Measurements from ENCODE around the gene ANK3.

Gene ANK3

GRCh38 chr10:60271319-60272040 lies 118.2 kb downstream of the ANK3 start:
- no peak for DNase-seq

- DNase-seq, result no peak
Observed at GRCh38 chr10:60270426-60270825, 119.2 kb downstream of the ANK3 start.

DNA sequence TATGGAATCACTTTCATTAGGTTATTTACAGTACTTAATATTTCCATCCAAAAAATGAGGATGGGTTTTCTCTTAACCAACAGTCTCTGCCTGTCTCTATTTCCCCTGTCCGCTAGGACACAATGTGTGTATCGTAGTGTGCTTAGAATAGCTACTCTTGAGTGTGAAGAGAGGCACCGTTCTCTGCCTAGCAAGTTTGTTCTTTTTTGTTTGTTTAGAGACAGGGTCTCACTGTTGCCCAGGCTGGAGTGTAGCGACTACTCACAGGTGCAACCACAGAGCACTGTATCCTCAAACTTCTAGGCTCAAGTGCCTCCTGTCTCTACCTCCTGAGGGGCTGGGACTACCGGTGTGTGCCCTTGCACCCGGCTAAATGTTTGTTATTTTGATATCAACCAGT lies 121.9 kb downstream of the ANK3 start:
- DNase-seq, result no peak

GRCh38 chr10:60266513-60266912 lies 123.2 kb downstream of the ANK3 start:
- DNase-seq, result no peak

- no peak for DNase-seq
Observed at GRCh38 chr10:60262647-60263126, 127.0 kb downstream of the ANK3 start.

DNA sequence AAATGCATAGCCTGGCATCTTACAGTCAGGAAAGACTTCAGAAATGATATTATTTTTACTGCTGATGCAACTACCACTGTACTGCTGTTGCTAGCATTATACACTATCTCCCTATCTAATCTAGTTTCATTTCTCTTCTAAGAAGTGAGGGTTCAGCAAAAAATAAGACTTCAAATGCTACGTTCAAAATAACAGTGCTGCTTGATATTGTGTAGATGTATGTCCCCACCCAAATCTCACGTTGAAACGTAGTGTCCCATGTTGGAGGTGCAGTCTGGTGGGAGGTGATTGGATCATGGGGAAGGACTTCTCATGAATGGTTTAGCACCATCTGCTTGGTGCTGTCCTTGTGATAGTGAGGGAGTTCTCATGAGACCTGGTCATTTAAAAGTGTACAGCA lies 129.4 kb downstream of the ANK3 start:
- no peak for DNase-seq

DNA sequence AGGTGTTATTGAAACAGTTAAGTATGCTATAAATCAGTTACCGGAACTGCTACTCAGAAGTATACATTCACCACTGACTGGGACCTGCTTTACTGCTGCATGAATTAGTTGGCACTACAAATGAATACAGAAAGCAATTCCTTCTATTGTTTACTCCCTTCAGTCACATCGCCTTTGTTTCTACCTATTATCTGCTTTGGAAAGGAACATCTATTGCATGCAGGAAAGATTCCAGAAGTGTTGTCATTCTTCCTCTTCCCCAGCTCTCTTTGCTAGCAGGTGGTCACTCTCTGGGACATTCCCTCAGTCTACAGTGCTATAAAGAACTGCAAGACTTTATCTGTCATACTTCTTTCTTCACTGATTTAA lies 131.3 kb downstream of the ANK3 start:
- no peak for DNase-seq

- no peak for DNase-seq
Observed at GRCh38 chr10:60257767-60258428, 131.8 kb downstream of the ANK3 start.

DNA sequence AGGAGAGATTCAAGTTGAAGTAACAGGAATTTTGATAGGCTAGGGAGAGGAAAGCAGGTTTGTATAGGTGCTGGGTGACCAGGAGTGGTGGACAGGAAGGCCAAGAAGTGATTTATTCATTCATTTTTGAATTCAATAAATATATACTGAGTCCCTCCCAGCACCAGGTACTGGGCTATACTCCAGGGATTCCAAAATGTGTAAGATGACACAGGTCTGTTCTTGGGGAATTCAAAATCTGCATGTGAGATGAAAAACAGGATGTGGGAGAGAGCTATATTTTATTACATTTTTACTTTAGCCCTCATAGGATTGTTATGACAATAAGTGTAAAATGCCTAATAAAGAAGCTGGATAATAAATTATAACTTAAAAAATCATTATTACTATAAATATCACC lies 134.9 kb downstream of the ANK3 start:
- no peak for DNase-seq

DNA sequence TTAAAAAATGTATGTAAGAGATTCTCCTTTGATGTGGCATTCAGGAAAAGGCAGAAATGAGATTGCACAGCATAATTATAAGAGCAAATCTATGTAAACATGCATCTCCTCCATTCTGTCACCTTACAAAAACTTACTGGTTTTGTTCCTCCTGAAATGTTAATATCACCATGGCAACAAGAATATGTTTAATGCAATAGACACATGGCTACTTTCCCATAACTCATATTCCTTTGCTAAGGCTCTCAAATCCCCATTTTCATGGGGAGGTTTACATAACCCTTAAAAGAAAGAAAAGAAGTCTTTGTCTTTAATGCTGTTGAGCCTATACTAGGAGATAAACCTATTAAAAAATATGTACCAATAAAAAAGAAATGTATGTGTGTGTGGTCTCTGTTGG lies 136.2 kb downstream of the ANK3 start:
- DNase-seq, result no peak

DNA sequence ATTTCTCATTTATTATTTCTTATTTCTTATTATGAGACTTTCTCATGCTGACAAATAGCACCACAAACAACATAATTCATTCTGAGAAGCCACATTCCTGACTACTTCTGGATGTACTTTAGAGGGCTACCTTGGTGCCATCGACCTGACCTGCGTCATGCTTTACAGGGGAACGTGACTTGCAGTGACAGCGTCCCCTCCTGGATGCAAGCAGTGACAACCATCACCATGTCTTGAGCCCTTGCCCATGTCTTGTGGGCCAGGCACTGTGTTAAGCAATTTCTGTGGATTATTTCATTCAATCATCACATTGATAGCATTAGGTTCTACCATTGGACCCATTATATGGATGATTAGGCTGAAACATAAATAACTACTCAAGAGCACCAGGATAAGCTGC lies 137.0 kb downstream of the ANK3 start:
- no peak for DNase-seq

GRCh38 chr10:60246382-60246781 lies 143.3 kb downstream of the ANK3 start:
- no peak for DNase-seq

DNA sequence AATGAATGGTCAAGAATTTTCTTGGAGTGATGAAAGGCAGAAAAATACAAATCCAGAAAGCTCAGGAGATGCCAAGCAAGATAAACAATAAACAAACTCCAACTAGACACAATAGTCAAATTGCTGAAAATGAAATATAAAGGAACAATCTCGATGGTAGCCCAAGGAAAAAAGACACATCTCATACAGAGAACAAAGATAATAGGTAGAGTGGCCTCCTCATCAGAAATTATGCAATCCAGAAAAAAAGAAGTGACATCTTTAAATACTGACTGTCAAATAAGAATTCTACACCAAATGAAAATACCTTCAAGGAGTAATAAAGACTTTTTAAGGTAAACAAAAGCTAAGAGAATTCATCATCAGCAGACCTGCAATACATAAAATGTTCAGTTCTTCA lies 150.4 kb downstream of the ANK3 start:
- no peak for DNase-seq

DNA sequence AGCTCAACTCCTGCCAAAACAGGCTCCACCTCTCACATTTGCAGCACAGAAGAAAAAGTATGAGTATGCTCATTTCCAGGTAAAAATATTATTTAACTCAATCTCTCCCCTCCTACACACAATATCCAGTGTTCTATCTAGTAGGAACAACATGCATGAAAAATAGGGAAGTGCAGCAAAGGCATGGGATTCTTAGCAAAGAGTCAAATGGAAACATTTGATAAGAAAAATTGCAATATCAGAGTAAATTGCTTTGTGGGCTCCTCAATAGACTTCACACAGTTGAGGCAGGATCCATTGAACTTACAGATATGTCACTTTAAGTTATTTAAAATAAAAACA lies 150.9 kb downstream of the ANK3 start:
- DNase-seq, result no peak

DNA sequence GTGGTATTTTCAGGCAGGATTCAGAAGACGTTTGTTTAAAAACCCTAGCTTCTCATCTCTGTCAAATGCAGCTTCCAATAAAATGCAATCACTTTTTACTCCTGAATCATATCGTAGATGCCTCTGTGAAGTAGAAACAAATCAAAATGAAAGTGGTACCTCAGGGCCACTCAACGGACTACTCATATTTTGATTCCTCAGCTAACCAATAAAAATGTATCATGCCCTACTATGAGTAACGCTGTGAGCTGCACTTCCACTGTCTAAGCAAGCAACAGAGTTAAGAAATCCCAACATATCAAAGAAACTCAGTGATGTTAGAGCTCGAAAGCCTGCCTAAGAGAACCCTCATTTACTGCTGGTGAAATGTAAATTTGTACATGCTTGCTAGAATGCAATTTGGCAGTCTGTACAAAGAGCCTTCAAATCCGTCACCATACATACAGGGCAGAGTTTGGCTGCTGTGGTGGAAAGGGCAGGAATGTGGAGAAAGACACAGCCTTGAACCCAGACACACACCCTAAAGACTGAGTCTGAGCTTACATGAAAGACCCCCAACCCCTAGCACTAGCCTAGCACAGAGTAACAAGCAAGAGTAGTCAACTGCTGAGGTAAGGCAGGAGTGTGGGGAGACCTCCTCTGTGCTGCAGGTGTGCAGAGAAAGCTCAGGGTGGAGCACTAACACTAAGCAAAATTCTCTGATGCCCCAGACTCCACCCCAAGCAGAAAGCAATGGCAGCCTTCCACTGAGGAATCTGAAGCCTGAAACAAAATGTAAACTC lies 151.5 kb downstream of the ANK3 start:
- DNase-seq, result no peak

DNA sequence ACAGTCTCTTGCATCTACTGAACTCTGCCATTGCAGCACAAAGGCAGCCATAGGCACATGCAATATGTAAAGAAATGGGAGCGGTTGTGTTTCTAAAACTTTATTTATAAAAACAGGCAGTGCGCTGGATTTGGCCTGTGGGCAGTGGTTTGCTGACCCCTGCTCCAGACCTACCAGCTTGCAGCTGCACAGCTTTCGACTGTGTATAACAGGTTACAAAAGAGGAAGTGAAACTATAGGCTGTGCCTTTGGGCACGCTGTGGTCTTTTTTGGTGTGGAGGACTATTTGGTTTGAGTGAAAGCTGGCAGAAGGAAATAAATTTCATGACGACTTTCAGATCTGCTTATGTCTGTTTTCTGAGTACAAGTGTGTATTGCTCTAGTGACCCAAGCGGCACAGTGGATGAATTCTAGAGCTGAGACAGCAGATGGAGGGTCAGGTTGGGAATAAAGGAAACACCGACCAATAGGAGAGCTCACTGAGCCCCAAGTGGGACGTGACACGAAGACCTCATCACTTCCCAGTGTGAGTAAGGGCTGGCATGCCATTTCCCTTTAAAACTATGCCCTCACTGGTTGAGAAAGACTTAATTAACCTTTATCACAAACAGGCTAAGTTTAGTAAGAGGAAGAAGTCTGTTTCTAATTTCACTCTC lies 152.7 kb downstream of the ANK3 start:
- peak; percentile 0 for DNase-seq

DNA sequence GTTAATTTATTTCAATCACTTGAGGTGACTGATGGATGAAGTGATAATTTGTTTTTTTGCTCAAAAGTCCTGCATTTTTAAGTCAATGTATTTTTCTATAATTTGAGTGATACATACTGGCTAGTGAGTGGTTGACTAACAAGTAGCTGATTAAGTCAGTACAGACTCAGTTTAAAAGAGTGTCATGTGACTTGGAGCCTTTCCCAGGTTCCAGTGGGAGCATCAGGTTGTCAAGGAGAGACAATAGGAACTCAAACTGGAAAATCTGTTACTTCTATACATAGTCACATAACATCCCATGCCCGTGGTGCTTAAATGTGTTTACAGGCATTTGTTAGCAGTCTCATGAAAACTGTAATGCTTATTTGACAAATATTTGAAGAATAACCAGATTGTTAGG lies 154.7 kb downstream of the ANK3 start:
- DNase-seq, result no peak

DNA sequence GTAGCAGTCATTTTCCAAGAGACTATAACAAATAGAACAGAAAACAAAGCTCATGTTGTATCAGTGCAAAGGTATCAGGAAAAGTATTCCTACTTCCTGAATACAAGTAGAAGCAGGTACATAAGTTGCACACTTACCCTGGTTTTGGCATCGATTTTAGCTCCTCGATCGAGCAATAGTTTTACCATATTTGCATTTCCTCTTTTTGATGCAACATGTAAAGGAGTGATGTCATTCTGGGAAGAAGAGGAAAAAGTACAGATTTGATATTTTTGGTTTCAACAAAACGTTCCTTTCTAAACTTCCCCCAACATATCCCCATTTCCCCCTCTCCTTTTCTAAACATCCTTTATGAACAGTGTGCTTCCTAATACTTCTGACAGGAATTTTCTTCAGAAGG lies 155.1 kb downstream of the ANK3 start:
- no peak for DNase-seq

- DNase-seq, result no peak
Observed at GRCh38 chr10:60230892-60231291, 158.8 kb downstream of the ANK3 start.

GRCh38 chr10:60224066-60224705 lies 165.5 kb downstream of the ANK3 start:
- no peak for DNase-seq

GRCh38 chr10:60222047-60222446 lies 167.6 kb downstream of the ANK3 start:
- no peak for DNase-seq

DNA sequence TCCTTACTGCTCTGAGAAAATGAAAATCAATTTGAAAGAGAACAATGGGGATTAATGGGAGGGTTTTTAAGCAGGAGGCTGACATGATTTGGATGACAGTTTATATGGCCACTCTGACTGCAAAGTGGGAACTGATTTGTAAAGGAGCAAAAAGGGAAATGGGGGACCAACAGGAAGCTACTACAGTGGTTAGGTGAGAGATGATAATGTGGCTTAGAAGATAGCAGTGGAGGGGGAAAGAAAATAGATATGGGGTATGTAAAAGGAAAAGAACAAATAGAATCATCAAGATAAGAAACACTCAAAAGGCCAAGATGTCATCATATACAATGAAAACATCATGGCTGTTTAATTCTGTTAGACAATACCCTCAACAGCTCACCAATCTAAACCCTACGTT lies 177.5 kb downstream of the ANK3 start:
- DNase-seq, result no peak

All from central memory CD4-positive, alpha-beta T cell (primary cell).